ENCODE measurements around the gene YJEFN3.

YJEFN3 gene

DNA sequence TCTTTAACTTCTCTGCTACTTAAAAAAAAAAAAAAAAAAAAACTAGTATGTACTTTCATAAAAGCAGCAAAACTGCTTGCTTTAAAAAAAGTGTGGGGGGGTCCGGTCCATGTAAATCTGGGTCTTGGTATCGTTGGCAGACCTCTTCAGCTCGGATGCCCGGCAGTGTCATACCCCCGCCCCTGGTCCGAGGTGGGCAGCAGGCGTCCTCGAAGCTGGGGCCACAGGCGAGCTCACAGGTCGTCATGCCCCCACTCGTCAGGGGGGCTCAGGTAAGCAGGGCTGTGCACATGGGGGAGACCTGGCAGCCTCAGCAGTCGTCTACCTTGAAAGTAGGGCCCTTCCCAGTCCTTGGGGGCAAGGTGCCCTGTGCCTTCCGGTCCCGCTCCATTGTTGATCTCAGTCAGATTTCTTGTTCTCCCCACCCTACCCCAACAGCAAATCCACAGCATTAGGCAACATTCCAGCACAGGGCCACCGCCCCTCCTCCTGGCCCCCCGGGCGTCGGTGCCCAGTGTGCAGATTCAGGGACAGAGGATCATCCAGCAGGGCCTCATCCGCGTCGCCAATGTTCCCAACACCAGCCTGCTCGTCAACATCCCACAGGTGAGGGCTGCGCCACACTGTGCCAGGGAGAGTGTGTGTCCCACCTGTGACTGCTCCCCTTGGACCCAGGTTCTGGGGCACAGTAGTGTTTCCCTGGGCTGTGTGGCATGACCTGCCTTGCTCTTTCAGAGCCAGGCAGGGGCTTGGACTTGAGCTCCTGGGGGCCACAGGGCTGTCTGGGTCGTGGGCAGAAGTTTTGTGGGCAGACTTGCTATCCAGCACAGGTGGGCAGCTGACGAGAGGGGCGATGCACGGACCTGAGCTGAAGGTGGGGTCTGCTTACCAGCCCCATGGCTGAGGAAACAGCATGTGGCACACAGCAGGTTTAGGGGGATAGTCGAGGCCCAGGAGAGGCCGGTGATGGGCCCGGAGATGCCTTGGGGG lies 32.8 kb upstream of the YJEFN3 start:
- Histone ChIP-seq H3K4me3 (ENCODE audit: low read depth in 1 of 2, low read length in 1 of 2) (no peak overlapping the region), H3K27me3 (no peaks in the 10 kb centered on the region), H3K9me3 (no peaks in the 10 kb centered on the region), H3K4me1 (ENCODE audit: control insufficient read depth in 1 of 2, insufficient read depth in 1 of 2, low read depth in 1 of 2, low read length in 1 of 2) (no peaks in the 10 kb centered on the region), H3K36me3 (peaks cover 92% of the 10 kb centered on the region), H3K27ac (no peak overlapping the region)
- TF ChIP-seq, protein P1, sequence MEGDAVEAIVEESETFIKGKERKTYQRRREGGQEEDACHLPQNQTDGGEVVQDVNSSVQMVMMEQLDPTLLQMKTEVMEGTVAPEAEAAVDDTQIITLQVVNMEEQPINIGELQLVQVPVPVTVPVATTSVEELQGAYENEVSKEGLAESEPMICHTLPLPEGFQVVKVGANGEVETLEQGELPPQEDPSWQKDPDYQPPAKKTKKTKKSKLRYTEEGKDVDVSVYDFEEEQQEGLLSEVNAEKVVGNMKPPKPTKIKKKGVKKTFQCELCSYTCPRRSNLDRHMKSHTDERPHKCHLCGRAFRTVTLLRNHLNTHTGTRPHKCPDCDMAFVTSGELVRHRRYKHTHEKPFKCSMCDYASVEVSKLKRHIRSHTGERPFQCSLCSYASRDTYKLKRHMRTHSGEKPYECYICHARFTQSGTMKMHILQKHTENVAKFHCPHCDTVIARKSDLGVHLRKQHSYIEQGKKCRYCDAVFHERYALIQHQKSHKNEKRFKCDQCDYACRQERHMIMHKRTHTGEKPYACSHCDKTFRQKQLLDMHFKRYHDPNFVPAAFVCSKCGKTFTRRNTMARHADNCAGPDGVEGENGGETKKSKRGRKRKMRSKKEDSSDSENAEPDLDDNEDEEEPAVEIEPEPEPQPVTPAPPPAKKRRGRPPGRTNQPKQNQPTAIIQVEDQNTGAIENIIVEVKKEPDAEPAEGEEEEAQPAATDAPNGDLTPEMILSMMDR (IDR thresholded peaks at IDR 0.05): no peak

DNA sequence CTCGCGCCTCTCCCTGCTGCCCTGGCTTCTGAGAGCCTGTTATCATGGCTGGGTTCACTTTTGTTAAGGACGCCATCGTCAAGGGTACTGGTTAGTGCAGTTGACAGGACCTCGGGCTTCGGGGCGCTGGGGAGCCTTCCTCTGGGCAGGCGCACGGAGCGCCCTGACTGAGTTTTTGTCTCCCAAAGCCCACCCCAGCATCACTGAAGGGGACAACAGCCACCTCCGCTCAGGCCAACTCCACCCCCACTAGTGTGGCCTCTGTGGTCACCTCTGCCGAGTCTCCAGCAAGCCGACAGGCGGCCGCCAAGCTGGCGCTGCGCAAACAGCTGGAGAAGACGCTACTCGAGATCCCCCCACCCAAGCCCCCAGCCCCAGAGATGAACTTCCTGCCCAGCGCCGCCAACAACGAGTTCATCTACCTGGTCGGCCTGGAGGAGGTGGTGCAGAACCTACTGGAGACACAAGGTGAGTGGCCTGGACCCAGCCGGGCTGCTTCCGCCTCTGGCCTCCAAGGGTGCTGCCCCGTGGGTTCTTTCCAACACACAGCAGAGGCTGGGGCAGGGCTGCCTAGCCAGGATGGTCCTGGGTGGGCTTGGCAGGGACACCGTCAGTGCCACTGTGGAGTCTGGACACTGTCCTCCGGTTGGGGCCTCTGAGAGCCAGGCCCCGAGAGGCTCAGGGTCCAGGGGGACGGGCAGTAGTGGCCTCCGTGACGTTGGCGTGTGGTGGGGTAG lies 30.3 kb upstream of the YJEFN3 start:
- Histone ChIP-seq H3K4me1 (ENCODE audit: control insufficient read depth in 1 of 2, insufficient read depth in 1 of 2, low read depth in 1 of 2, low read length in 1 of 2) (no peaks in the 10 kb centered on the region), H3K27ac (no peak overlapping the region), H3K9me3 (no peaks in the 10 kb centered on the region), H3K27me3 (no peaks in the 10 kb centered on the region), H3K36me3 (peaks cover 97% of the 10 kb centered on the region), H3K4me3 (ENCODE audit: low read depth in 1 of 2, low read length in 1 of 2) (no peak overlapping the region)
- TF ChIP-seq, protein P1 (IDR thresholded peaks at IDR 0.05): no peak

DNA sequence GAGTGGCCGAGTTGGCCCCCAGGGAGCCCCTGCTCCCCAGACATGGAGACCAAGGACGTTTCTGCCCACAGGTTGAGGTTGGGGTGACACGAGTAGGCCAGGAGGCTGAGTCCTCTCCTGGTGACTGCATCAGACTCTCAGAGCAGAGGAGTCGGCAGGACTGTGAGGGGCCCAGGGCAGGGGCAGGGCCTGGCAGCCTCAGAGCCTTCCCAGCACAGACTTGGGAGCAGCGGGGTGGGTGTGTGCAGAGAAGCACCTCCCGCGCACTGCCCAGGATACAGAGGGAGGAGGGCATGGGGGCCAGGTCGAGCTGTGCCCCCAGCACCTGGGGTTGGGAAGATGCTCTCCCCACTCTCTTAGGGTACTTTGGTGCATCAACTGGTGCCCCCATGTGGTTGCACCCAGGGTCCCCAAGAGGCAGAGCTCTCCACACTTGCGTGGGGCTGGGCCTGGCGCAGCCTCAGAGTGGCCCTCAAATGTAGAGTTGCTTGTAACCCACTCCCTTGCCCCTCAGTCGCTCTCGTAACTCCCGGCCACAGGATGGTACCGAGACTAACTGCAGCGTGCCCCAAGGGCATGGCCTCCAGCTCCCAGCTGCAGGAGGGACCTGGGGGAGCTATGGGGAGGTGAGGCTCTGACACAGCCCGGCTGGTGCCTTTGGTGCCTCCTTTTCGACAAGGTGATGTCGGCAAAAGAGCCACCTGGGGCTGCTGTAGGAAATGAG lies 29.3 kb upstream of the YJEFN3 start:
- H3K27ac ChIP-seq: no peak overlapping the region

DNA sequence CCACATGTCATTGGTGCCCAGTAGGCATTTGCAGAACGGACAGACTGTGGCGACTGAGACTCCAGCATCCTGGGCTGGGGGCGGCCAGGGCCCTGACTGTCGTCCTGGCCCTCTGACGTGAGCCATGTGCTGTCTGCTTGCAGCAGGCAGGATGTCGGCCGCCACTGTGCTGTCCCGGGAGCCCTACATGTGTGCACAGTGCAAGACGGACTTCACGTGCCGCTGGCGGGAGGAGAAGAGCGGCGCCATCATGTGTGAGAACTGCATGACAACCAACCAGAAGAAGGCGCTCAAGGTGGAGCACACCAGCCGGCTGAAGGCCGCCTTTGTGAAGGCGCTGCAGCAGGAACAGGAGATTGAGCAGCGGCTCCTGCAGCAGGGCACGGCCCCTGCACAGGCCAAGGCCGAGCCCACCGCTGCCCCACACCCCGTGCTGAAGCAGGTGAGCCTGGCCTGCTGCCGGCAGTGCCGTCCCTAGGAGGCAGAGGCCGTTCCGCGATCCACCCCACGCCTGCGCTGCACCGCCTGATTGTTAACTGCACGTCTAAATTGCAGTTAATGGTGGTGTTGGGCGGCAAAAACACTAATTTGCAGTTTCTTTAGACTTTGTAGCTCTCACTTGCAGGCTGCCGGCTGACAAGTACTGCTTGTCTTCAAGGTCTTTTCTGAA lies 27.6 kb upstream of the YJEFN3 start:
- Histone ChIP-seq H3K4me1 (ENCODE audit: control insufficient read depth in 1 of 2, insufficient read depth in 1 of 2, low read depth in 1 of 2, low read length in 1 of 2) (no peaks in the 10 kb centered on the region), H3K4me3 (ENCODE audit: low read depth in 1 of 2, low read length in 1 of 2) (no peak overlapping the region), H3K27me3 (no peaks in the 10 kb centered on the region), H3K9me3 (no peaks in the 10 kb centered on the region), H3K36me3 (peaks cover 100% of the 10 kb centered on the region), H3K27ac (no peak overlapping the region)
- TF ChIP-seq, protein P1 (IDR thresholded peaks at IDR 0.05): no peak

More for the DNA sequence above, 29.3 kb upstream of the YJEFN3 start:
- Histone ChIP-seq H3K27me3 (no peaks in the 10 kb centered on the region), H3K36me3 (peaks cover 97% of the 10 kb centered on the region), H3K4me1 (ENCODE audit: control insufficient read depth in 1 of 2, insufficient read depth in 1 of 2, low read depth in 1 of 2, low read length in 1 of 2) (no peaks in the 10 kb centered on the region), H3K9me3 (no peaks in the 10 kb centered on the region), H3K4me3 (ENCODE audit: low read depth in 1 of 2, low read length in 1 of 2) (no peak overlapping the region)
- TF ChIP-seq, protein P1 (IDR thresholded peaks at IDR 0.05): no peak

DNA sequence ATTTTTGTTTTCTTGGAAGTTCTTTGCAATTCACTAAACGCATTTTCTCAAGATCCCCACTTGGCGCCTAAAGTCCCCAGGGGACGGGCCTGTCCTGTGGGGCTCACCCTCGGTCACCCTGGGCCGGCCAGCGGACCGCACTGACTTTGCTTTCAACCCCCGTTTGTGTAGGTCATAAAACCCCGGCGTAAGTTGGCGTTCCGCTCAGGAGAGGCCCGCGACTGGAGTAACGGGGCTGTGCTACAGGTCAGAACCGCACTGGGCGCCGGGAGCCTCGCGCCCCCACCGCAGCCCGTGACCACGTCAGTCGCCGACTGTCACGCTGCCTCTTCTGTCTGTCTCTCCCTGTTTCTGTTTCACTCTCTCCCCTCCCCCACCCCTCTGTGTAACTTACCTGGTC lies 26.9 kb upstream of the YJEFN3 start:
- Histone ChIP-seq H3K4me3 (ENCODE audit: low read depth in 1 of 2, low read length in 1 of 2) (no peak overlapping the region), H3K27ac (no peak overlapping the region), H3K4me1 (ENCODE audit: control insufficient read depth in 1 of 2, insufficient read depth in 1 of 2, low read depth in 1 of 2, low read length in 1 of 2) (no peaks in the 10 kb centered on the region), H3K36me3 (peaks cover 100% of the 10 kb centered on the region), H3K27me3 (no peaks in the 10 kb centered on the region), H3K9me3 (no peaks in the 10 kb centered on the region)
- TF ChIP-seq, protein P1 (IDR thresholded peaks at IDR 0.05): no peak

Data from neutrophil (primary cell).